ENCODE data around the gene MCEMP1.
A peak's percentile ranks its signal among the peaks of the same experiment; 100 is the strongest.
"Not testable (repeated sequence)": the region's sequence is repeated elsewhere in the genome, so short reads cannot be mapped to it uniquely, and the experiment has no call there.

MCEMP1 gene

DNA sequence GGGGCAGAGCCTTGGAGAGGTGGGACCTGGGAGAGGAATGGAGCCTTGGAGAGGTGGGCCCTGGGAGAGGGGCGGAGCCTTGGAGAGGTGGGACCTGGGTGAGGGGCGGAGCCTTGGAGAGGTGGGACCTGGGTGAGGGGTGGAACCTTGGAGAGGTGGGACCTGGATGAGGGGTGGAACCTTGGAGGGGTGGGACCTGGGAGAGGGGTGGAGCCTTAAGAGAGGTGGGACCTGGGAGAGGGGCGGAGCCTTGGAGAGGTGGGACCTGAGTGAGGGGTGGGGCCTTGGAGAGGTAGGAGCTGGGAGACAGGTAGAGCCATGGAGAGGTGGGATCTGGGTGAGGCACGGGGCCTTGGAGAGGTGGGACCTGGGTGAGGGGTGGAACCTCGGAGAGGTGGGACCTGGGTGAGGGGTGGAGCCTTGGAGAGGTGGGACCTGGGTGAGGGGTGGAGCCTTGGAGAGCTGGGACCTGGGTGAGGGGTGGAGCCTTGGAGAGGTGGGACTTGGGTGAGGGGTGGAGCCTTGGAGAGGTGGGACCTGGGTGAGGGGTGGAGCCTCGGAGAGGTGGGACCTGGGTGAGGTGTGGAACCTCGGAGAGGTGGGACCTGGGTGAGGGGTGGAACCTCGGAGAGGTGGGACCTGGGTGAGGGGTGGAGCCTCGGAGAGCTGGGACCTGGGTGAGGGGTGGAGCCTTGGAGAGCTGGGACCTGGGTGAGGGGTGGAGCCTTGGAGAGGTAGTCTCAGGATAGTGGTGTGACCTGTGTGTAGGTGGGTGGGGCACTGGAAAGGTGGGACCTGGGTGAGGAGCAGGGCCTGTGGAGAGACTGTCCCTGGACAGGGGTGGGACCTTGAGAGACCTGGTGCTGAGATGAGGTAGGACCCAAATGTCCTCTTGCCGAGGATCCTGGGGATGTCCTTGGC is 33.0 kb upstream of the MCEMP1 start:
- DNase-seq (ENCODE audit: low read depth, low spot score): not testable (repeated sequence)

DNA sequence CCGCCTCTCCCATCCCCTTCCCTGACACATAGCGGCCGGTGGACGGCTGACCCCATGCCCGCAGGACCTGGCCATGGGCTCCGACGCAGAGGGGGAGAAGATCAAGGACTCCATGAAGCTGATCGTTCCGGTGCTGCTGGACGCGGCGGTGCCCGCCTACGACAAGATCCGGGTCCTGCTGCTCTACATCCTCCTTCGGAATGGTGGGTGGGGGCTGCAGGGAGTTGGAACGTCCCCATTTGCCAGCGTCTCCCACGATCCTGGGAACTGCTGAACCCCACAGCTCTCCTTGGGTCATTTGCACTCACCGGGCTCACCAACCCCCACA is 32.4 kb upstream of the MCEMP1 start:
- no peak for DNase-seq (ENCODE audit: low read depth, low spot score)

DNA sequence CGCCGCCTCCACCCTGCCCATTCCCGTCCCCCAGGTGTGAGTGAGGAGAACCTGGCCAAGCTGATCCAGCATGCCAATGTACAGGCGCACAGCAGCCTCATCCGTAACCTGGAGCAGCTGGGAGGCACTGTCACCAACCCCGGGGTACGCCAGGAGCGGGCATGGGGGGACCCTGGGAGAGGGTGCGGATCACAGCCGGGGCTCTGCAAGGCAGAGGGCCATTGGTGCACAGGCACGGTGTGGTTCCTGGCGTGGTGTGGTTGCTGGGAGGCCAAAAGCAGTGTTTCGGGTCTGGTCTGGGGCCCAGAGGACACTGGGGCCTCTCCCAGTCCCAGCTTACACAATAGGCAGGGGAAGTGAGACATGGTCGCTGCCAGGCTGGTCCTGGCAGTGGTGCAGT is 31.7 kb upstream of the MCEMP1 start:
- no peak for DNase-seq (ENCODE audit: low read depth, low spot score)

DNA sequence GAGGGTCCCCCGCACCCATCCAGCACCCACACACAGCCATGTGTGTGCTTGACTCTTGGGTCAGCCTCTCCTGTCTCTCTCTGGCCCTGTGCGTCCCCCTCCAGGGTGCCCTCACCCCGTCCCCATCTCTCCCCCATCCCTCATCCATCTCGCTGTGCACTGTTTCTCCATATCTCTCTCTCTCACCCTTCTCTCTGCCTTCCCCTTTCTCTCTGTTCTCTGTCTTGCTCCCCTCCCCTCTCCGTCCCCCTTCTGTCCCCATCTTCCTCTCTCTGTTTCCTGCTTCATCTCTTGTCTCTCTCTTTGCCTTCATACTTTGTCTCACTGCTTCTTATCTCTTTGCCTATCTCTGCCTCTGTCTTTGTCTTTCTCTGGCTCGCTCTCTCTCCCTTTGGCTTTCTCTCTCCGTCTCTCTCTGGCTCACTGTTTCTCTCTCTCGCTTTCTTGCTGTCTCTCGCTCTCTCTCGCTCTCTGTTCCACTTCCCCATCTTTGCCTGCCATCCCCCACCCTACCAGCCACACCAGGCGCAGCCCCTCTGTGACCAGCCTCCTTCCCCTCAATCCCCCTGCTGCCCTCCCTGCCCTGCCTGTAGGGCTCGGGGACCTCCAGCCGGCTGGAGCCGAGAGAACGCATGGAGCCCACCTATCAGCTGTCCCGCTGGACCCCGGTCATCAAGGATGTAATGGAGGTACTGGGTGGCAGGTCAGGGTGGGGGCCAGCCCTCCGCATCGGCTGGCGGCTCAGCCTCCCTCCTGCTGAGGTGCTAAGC is 31.0 kb upstream of the MCEMP1 start:
- DNase-seq (ENCODE audit: low read depth, low spot score): no peak

DNA sequence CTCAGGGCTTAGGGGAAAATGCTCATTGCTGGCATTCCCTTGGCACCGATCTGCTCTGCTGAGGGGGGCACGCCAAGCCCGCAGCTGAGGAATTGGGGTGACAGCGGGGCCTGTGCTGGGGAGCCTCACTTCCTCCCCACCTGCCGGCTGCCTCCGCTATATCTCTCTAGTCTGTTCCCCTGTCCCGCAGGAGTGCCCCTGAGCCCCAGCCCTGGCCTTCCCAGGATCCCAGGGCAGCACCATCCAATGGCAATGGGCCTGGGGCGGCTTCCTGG is 30.5 kb upstream of the MCEMP1 start:
- no peak for DNase-seq (ENCODE audit: low read depth, low spot score)

DNA sequence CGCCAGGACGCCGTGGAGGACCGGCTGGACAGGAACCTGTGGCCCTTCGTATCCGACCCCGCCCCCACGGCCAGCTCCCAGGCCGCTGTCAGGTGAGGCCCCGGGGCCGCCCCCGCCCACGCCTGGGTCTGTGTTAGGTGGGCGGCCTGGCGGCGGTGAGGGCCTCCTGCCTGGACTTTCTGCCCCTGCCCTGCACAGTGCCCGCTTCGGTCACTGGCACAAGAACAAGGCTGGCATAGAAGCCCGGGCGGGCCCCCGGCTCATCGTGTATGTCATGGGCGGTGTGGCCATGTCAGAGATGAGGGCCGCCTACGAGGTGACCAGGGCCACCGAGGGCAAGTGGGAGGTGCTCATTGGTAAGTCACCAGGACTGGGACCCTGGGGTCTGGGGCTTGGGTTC is 29.7 kb upstream of the MCEMP1 start:
- DNase-seq (ENCODE audit: low read depth, low spot score): no peak

DNA sequence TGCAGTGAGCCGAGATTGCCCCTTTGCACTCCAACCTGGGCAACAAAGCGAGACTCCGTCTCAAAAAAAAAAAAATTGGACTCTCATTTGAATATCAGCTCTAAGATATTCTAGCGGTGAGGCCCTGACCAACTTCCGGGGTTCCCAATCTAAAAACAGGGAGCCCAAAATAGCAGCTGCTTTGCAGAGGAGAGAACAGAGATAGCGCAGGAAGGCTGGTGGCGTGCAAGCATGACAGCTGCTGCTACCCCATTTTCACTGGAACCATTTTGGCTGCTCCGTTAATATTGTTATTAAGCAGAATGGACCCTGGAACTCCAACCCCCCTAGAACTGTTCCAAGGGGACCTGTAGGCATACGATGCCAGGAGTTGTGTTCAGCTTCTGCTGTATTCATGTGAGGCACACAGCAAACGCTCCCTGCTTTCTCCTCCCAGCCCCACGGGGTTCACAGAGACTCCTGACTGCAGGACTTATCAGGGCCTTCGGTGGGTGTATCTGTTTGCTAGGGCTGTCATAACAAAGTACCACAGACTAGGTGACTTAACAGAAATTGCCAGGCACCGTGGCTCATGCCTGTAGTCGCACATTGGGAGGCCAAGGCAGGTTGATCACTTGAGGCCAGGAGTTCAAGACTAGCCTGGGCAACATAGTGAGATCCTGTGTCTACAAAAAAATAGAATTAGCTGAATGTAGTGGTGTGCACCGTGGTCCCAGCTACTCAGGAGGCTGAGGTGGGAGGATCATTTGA is 28.4 kb upstream of the MCEMP1 start:
- DNase-seq (ENCODE audit: low read depth, low spot score): no peak

DNA sequence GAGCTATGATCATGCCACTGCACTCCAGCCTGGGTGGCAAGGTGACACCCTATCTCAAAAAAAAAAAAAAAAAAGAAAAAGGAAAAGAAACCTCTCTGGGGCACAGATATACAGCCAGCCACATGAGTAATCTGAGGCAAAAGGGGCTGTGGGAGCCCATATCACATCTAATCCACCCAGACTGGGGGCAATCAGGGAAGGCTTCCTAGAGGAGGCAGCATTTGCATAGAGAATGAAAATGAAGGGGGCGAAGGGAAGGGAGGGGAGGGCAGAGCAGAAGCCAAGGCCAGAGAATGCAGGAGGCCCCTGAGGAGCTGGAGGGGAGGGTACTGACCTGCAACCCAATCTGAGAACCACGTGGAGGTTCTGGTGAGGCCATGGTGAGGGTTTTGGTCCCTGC is 26.7 kb upstream of the MCEMP1 start:
- no peak for DNase-seq (ENCODE audit: low read depth, low spot score)

DNA sequence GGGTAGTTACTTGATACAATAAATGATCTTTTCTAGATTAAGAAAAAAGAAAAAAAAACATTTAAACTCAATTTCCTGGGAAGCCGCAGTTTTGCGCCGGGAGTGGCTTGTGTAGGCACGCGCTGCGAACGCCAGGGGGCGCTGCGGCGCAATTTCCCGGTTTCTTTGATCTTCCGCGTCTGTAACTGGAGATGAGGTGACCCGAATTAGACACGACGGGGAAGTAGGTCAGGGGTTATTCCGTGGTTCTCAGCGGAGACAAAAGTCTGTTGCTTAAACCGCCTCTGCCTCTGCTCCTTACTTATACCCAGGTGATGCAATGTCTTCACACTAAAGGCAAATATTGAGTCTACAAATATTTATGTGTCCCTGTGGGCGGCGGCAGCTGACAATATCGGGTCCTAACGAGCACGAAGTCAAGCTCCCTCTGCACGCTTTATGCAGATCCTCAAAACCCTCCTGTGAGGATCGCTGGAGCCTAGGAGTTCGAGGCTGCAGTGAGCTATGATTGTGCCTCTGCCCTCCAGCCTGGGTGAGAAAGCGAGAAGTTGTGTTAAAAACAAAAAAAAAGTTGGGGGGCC is 24.7 kb upstream of the MCEMP1 start:
- DNase-seq (ENCODE audit: low read depth, low spot score): peak; percentile 46

DNA sequence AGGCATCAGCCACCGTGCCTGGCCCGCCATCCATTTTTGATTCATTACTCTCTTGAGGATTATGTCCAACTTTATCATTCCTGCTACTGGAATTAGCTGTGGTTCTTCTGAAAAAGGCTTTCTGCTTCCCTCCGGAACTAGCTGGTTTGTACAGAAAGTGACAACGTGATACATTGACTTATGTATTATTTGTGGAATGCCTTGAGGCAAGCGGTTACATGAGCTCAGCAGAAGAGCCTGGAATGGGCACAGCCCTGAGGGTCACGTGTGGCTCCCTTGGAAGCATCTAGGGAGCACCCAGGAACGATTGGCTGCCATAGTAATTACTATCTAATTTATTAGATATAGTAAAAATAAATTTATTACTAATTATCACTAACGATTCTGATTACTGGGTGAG is 22.5 kb upstream of the MCEMP1 start:
- DNase-seq (ENCODE audit: low read depth, low spot score): no peak

DNA sequence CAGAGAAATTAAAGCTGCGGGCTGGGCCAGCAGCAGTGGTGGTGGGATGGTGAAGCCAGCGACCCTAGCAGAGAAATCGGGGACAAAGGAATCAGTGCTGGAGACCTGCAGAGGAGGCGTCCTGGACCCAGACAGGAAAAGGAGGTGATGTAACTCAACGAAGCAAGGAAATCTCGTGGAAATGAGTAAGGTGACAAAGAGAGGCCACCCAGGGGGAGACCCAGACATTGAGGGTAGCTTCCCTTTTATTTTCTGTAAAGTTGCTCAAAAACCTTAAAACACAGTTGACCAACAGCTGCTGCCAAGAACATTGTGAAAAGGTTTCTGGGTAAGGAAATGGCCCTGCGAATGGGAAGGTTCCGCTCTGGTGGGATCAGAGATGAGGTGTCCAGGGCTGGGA is 21.3 kb upstream of the MCEMP1 start:
- DNase-seq (ENCODE audit: low read depth, low spot score): no peak

DNA sequence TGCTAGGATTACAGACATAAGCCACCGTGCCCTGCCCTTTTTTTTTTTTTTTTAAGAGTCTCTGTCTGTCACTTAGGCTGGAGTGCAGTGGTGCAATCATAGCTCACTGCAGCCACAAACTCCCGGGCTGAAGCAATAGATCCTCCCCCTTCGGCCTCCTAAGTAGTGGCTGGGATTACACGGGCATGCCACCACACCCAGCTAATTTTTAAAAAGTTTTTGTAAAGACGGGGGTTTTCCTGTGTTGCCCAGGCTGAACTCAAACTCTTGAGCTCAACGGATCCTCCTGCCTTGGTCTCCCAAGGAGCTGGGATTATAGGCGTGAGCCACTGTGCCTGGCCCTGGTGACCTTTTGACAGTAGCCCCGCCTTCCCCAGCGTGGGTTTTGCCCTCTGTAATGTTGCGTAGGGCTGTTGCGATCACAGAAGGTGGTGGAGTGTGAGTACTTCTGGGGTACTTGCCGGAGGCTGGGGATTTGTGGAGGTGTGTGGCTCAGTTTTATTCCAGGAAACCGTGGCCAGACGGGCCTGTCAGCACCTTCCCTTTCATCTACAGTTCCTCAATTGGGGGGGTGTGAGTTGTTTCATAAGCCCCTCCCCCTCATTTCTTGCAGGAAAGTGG is 19.6 kb upstream of the MCEMP1 start:
- no peak for DNase-seq (ENCODE audit: low read depth, low spot score)

DNA sequence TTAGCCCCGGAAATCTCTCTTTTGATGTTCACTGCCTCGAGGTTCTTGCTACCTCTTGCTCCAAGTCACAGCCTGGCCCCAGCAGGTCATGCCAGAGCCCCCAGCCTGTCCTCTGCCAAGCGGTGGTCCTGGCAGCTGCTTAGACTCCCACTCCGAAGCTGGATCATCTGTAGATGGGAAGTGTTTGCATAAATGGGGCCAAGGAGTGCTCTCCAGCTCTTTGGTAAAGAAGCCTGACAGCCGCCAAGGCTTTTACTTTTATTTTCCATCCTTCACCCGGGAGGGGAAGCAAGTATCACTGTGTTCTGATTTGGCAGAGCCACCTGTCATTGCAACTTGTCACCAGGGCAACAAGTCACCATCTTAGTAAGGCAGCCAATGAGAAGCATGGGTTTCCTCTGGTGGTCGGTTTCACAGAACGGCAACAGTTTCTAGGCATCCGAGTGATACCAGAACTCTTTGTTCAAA is 18.6 kb upstream of the MCEMP1 start:
- DNase-seq (ENCODE audit: low read depth, low spot score): no peak

DNA sequence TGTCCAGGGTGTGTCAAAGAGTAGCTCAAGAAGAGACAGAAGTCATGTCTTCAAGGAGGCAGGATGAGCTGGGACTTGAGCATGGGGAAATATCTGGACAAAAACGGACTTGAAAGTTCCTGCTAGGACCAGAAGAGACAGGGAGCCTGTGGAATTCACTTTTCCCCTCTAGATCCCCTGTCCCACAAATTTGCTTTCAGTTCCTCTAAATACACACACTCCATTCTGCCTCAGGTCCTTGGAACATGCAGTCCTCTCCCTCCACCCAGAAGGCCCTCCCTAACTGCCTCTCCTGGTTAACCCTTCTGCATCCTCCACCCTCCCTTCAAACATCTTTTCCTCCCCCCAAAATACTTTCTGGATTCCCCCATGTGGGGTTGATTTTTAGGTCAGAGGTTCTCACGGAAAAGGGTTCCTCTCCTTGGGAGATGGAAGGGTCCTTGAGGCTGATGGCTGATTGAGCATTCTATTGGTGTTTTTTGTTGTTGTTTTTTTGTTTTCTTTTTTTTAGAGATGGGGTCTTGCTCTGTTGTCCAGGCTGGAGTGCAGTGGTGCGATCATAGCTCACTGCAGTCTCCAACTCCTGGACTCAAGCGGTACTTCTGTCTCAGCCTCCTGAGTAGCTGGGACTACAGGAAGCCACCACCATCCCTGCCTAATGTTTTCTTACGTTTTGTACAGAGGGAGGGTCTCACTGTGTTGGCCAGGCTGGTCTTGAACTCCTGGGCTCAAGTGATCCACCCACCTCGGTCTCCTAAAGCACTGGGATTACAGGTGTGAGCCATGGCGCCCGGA is 14.9 kb upstream of the MCEMP1 start:
- DNase-seq (ENCODE audit: low read depth, low spot score): no peak

DNA sequence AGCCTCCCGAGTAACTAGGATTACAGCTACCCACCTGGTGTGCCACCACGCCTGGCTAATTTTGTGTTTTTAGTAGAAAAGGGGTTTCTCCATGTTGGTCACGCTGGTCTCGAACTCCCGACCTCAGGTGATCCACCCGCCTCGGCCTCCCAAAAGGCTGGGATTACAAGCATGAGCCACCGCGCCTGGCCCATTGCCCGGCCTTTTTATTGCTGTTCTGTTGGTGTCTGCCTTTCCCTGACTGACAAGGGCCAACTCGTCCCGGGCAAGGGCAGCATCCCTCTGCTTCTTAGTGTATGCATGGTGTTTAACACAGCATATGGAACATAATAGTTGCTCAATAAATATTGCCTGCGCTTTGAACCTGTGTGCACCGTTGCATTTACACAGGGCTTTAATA is 14.2 kb upstream of the MCEMP1 start:
- no peak for DNase-seq (ENCODE audit: low read depth, low spot score)

DNA sequence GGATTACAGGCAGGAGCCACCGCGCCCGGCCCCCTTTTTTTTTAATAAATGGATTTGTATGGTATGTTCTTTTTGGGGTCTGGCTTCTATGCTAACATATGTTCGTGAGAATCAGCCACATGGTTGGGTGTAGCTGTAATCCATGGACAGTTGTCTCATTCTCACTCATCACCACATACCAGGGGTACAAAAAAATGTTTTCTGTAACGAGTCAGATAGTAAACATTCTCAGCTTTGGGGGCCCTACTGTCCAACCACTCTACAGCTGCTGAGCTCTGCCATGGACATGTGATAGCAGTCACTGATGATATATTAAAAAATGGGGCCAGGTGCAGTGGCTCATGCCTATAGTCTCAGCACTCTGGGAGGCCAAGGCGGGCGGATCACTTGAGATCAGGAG is 13.2 kb upstream of the MCEMP1 start:
- DNase-seq (ENCODE audit: low read depth, low spot score): no peak

DNA sequence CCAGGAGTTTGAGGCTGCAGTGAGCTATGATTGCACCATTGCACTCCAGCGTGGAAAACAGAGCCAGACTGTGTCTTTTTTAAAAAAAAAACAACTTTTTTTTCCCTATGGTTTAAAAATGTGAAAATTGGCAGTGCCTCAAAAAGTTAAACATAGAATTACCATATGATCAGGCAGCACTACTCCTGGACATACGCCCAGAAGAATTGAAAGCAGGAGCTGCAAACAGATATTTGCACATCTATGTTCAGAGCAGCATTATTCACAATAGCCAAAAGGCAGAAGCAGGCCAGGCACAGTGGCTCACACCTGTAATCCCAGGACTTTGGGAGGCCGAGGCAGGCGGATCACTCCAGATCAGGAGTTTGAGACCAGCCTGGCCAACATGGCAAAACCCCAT is 11.8 kb upstream of the MCEMP1 start:
- no peak for DNase-seq (ENCODE audit: low read depth, low spot score)

DNA sequence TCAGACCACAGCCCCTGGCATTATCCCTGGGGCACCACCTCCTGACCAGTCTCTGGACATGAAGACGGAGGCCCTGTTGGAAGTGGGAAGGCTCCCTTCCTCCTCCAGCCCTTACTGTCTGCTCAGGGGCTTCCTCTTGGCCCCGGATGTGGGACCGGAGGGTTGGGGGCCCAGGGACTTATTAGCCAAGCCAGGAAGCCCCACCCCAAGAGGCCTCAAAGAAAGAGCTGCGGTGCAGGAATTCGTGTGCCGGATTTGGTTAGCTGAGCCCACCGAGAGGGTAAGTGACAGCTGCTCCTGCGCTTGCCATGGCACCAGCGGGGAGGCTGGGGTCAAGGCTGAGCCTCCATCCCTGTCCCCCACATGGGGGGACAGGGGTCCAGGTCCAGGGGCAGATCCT is 8.0 kb upstream of the MCEMP1 start, which contains the start of gene RETN:
RETN (plus strand) TSS at position 208 of the 400 bp plus-strand sequence. CDS start 278 bp downstream, outside the sequence.
- DNase-seq (ENCODE audit: low read depth, low spot score): no peak

DNA sequence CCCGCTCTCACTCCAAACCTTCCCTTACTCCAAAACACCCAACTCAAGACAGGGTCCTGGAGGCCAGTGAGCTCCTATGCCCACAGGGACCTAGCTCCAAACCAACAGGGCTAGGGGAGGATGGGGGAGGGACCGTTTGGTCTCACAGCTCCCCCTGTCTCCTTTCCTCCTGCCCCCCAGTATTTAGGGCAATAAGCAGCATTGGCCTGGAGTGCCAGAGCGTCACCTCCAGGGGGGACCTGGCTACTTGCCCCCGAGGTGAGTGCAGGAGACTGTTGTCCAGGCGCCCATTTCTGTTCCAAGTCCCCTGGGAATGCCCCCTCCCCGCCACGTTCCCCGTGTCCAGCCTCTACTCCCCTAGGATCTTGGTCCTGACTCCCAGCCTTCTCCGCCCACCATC is 7.2 kb upstream of the MCEMP1 start:
- no peak for DNase-seq (ENCODE audit: low read depth, low spot score)

DNA sequence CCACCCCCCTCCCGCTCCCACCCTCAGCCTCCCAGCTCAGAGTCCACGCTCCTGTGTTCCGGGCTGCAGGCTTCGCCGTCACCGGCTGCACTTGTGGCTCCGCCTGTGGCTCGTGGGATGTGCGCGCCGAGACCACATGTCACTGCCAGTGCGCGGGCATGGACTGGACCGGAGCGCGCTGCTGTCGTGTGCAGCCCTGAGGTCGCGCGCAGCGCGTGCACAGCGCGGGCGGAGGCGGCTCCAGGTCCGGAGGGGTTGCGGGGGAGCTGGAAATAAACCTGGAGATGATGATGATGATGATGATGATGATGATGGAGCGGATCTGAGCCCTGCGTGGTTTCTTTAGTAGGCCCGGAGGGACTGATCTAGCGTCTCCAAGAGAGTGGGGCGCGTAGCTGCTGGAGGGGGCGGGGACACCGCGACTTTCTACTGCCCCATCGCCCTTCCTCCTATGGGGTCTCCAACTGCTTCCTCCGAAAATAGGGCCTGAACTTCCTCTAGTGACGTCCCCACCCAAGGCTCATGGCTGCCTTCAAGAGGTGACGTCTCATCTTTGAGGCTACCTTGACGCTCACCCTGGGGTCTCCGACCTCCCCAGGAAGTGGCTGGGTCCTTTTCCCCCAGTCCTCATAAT is 6.6 kb upstream of the MCEMP1 start:
- DNase-seq (ENCODE audit: low read depth, low spot score): no peak

Data from smooth muscle cell of the brain vasculature (primary cell).